ENCODE measurements around the gene PLN.

PLN gene

DNA sequence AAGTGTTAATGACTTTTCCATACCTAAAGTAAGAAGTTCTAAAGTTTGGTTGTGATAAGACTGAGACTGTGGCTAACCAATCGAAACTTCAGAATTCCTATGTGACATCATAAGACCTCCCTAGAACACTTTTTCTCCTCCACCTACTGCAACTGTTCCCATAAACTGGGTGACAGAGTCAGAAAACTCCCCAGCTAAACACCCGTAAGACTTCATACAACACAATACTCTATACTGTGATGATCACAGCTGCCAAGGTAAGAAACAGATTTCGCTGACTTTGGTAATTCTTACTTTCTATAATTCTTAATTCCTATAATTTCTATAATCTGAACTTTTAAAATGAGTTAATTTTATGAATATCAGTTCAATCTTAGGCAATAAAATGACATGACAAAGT lies at the start of gene PLN:
TSS of gene PLN (plus strand) at position 161 of the 400 bp plus-strand sequence. CDS start 10,626 bp downstream, outside the sequence.
- DNase-seq (ENCODE audit: low read depth in 2 of 2): no peak

GRCh38 chr6:118500130-118501015 lies 47.7 kb upstream of the PLN start:
- DNase-seq (ENCODE audit: low read depth in 2 of 2): no peak

- DNase-seq (ENCODE audit: low read depth in 2 of 2): no peak
Observed at GRCh38 chr6:118501099-118501498, 47.0 kb upstream of the PLN start.

DNA sequence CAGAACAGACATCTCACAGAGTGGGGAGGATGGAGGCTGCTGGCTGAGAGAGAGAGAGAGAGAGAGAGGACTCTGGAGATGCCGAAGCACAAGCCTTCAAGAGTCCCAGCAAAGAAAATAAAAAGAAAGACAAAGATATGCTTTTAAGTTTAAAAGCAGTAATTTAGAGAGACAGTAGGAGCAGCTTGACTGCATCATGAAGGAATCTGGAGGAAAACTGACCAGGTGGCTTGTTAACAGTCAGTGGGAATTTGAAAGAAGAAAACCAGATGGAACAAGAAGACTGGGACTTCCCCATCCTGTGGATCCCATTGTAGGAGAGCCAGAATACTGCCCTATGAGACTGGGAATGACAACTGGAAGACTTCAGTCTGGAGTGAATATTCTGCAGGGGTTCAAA lies 46.3 kb upstream of the PLN start:
- no peak for DNase-seq (ENCODE audit: low read depth in 2 of 2)

DNA sequence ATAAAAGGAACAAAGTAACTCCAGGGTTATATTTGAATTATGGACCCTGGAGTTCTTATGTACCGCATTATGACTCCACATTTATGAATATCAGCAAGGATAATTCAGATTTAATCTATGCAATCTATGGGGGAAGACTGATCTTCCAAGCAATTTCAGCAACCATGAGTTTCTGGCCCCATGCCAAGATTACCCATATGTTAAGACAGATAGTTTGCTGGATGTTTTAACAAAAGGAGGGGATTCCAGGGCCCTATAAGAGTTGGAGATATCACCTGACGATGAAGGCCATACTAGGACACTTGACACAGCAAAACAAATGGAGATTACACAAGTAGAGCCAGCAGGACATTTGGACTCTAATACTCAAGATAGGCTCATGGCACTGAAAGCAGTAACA lies 45.9 kb upstream of the PLN start:
- DNase-seq (ENCODE audit: low read depth in 2 of 2): no peak

GRCh38 chr6:118504611-118505010 lies 43.5 kb upstream of the PLN start:
- DNase-seq (ENCODE audit: low read depth in 2 of 2): no peak

- DNase-seq (ENCODE audit: low read depth in 2 of 2): no peak
Observed at GRCh38 chr6:118505656-118506055, 42.4 kb upstream of the PLN start.

GRCh38 chr6:118506071-118506638 lies 41.9 kb upstream of the PLN start:
- no peak for DNase-seq (ENCODE audit: low read depth in 2 of 2)

- no peak for DNase-seq (ENCODE audit: low read depth in 2 of 2)
Observed at GRCh38 chr6:118507636-118508035, 40.5 kb upstream of the PLN start.

DNA sequence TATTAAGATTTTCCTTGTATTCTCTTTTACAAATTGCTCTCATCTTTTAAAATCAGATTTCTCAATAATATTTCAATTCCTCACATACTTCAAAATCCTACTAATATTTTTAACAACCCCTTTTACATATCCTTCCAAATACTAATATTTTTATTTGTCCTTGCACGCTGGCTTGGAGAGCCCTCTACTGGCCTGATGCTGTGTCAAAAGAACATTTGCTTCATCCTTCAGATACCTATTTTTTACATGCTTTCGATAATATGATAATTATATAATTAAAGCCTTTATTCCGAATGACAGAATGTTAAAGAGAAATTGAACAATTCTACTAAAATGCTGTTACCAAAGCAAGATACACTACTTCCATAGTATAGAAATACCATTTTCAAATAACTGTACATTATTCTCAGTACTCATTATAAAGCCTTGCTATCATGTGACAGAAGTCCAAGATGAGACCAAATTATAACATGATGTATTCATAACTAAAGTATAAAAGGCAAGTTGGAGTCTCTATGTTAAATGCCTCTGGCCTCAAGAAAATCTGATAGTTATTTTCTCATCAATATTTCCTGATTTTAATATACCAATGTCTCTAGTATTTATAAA lies 39.0 kb upstream of the PLN start:
- DNase-seq (ENCODE audit: low read depth in 2 of 2): no peak

GRCh38 chr6:118511930-118512715 lies 36.0 kb upstream of the PLN start:
- DNase-seq (ENCODE audit: low read depth in 2 of 2): no peak

- no peak for DNase-seq (ENCODE audit: low read depth in 2 of 2)
Observed at GRCh38 chr6:118514689-118515088, 33.4 kb upstream of the PLN start.

GRCh38 chr6:118522422-118522821 lies 25.7 kb upstream of the PLN start:
- no peak for DNase-seq (ENCODE audit: low read depth in 2 of 2)

GRCh38 chr6:118523216-118523615 lies 24.9 kb upstream of the PLN start:
- DNase-seq (ENCODE audit: low read depth in 2 of 2): no peak

- no peak for DNase-seq (ENCODE audit: low read depth in 2 of 2)
Observed at GRCh38 chr6:118524686-118525085, 23.4 kb upstream of the PLN start.

DNA sequence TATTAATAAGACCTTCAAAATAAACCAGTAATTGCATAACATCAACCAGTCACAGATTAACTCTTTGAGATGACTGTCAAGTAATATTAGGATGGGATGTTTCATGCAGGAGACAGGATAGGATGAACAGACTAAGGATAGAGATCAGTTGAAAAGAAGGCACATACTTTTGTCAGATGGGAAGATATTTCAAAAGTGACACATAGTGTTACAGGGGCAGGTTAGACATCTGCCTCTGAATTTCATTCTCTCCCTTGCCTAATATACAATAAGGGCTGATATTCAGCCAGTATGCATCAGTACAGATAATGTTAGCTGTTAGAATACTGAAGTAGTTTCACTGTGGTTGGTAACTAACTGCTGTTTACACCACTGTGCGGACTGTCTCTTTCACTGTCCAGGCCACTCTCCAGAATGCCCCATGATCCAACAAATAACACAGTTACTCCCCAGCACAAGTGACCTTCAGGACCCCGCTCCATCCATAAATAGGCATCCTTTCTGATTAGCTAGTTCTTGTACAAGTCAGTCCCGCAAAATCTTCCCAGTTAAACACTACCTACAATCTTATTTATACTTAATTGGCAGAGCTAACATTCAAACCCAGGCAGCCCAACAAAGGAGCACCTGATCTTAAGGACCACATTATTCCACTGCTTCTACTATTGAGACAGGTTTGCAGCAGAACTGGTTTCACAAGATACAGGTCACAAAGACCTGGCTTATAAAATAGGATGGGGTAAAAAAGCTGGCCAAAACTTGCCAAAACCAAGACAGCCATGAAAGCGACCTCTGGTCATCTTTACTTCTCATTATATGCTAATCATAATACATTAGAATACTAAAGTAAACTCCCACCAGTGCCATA lies 21.9 kb upstream of the PLN start:
- no peak for DNase-seq (ENCODE audit: low read depth in 2 of 2)

- DNase-seq (ENCODE audit: low read depth in 2 of 2): no peak
Observed at GRCh38 chr6:118528129-118528528, 20.0 kb upstream of the PLN start.

DNA sequence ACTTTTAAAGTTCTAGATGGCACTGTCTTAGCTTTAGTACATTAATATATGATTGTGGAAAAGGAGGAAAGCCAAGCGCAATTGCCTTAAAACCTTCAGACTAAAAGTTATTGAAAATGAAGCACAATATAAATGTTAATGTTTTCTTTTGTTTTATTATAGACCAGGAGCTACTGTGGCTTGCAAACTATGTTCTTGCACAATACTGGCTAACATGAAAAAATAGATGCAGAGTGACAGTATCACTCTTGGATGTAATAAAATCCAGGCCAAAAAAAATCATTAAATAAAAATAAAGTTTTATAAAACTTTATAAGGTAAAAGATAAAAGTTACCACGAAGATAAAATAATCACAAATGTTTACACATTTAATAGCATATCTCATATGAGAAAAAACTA lies 18.3 kb upstream of the PLN start:
- no peak for DNase-seq (ENCODE audit: low read depth in 2 of 2)

DNA sequence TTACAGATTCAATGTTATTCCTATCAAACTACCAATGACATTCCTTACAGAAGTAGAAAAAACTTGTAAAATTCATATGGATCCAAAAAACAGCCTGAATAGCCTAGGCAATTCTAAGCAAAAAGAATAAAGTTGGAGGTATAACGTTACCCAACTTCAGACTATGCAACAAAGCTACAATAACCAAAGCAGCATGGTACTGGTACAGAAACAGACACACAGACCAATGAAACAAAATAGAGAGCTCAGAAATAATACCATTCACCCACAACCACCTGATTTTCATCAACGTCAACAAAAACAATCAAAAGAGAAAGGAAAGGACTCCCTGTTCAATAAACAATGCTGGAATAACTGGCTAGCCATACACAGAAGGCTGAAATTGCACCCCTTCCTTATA lies 17.2 kb upstream of the PLN start:
- DNase-seq (ENCODE audit: low read depth in 2 of 2): no peak

DNA sequence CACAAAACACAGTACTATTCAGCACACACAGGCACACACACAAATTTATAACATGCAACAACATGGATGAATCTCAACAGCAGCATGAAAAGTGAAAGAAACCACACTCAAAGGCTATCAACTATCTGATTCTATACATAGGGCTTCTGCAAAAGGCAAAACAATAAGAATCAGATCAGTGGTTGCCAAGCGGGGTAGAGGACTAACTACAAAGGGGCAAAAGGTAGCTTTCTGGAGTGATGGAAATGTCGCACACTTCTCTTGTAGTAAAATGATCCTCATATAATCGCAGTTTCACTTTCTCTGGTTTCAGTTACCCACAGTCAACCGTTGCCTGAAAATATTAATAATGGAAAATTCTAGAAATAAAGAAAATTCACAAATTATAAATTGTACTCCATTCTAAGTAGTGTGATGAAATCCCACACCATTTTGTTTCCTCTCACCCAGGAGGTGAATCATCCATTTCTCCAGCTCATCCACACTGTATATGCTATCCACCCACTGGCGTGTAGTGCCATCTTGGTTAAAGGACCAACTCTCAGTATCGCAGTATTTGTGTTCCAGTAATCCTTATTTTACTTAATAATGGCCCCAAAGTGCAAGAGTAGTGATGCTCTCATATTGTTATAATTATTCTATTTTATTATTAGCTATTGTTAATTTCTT lies 12.8 kb upstream of the PLN start:
- no peak for DNase-seq (ENCODE audit: low read depth in 2 of 2)

GRCh38 chr6:118536478-118536877 lies 11.6 kb upstream of the PLN start:
- DNase-seq (ENCODE audit: low read depth in 2 of 2): no peak

All from stimulated activated CD8-positive, alpha-beta memory T cell treated with anti-CD3 and anti-CD28 coated beads, Interleukin-15, amount 100 ng/mL, for 4 hours (primary cell).